Measurements from ENCODE around the gene ATP2A1. TPM values are rescaled to one million over a fixed set of nuclear protein-coding genes. Genes with fewer than 3 reads are reported as not detected.

ATP2A1 gene
- total and polyA plus RNA-seq, 4 donors = 0.77 to 6.1 (median 1.8) TPM

DNA sequence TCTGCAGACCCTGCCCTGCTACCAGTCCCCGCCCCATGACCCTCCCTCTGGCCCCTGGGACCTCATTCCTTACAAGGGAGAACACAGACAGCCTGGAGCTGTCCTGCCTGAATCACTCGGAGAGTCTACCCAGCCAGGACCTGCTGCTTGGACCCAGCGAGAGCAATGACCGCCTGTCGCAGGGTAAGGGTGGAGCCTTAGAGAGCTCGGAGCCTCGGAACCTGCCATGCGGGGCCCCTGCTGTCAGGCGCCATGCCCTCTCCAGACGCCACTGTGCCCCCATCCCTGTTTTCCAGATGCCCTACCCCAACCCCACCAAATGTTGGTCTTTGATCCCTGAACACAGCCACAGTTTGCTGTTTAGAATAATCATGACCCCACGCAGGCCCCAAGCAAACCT, 9.1 kb upstream of the ATP2A1 start:
- 98% methylated on average over 11 of the region's 11 CpGs for WGBS (ENCODE audit: insufficient coverage)
- H3K9me3 ChIP-seq (ENCODE audit: control insufficient read depth, insufficient read depth, low read length) = no peaks in the 10 kb centered on the region
- no peak overlapping the region for H3K27ac ChIP-seq (ENCODE audit: low read depth, low read length)
- no peak for DNase-seq (ENCODE audit: low read depth in 4 of 6, low spot score in 6 of 6)
- H3K36me3 ChIP-seq (ENCODE audit: control insufficient read depth, insufficient read depth, low read length) = peaks cover 87% of the 10 kb centered on the region
- no peaks in the 10 kb centered on the region for H3K27me3 ChIP-seq (ENCODE audit: control insufficient read depth, insufficient read depth, low read length)
- H3K4me3 ChIP-seq (ENCODE audit: low read depth, low read length) = no peak overlapping the region
- H3K4me1 ChIP-seq (ENCODE audit: control insufficient read depth, insufficient read depth, low read length) = peaks cover 24% of the 10 kb centered on the region

- no peaks in the 10 kb centered on the region for H3K27me3 ChIP-seq (ENCODE audit: control insufficient read depth, insufficient read depth, low read length)
- WGBS (ENCODE audit: insufficient coverage) = 84% methylated on average over 7 of the region's 15 CpGs
- peaks cover 92% of the 10 kb centered on the region for H3K36me3 ChIP-seq (ENCODE audit: control insufficient read depth, insufficient read depth, low read length)
- no peaks in the 10 kb centered on the region for H3K9me3 ChIP-seq (ENCODE audit: control insufficient read depth, insufficient read depth, low read length)
- H3K4me1 ChIP-seq (ENCODE audit: control insufficient read depth, insufficient read depth, low read length) = no peaks in the 10 kb centered on the region
- no peak overlapping the region for H3K27ac ChIP-seq (ENCODE audit: low read depth, low read length)
- H3K4me3 ChIP-seq (ENCODE audit: low read depth, low read length) = no peak overlapping the region
- no peak for DNase-seq (ENCODE audit: low read depth in 4 of 6, low spot score in 6 of 6)
Observed at GRCh38 chr16:28872952-28873351, 5.3 kb upstream of the ATP2A1 start.

GRCh38 chr16:28873543-28874201, 4.6 kb upstream of the ATP2A1 start:
- peaks cover 87% of the 10 kb centered on the region for H3K36me3 ChIP-seq (ENCODE audit: control insufficient read depth, insufficient read depth, low read length)
- H3K4me3 ChIP-seq (ENCODE audit: low read depth, low read length) = no peak overlapping the region
- DNase-seq (ENCODE audit: low read depth in 4 of 6, low spot score in 6 of 6) = no peak
- H3K9me3 ChIP-seq (ENCODE audit: control insufficient read depth, insufficient read depth, low read length) = no peaks in the 10 kb centered on the region
- H3K27ac ChIP-seq (ENCODE audit: low read depth, low read length) = no peak overlapping the region
- peaks cover 5% of the 10 kb centered on the region for H3K4me1 ChIP-seq (ENCODE audit: control insufficient read depth, insufficient read depth, low read length)
- 86% methylated on average over 11 of the region's 18 CpGs for WGBS (ENCODE audit: insufficient coverage)
- no peaks in the 10 kb centered on the region for H3K27me3 ChIP-seq (ENCODE audit: control insufficient read depth, insufficient read depth, low read length)

DNA sequence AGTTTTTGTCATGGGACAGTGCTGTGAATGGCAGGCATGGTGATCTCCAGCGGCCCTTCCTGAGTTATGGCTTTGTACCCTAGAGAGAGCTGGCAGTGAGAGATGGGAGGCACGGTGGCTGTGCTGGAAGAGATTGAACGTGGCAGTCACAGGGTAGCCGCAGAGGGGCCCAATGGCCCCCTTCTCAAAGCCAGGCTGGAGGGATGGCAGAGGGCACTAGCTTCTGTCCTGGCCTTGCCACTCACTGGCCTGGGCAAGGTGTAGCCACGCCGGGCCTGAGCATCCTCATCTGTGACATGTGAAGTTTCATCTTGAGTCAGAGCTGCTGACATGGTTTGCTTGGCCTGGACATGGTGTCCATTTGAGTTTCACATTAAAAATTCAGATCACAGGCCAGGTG, 3.9 kb upstream of the ATP2A1 start:
- Histone ChIP-seq H3K27ac (ENCODE audit: low read depth, low read length) (no peak overlapping the region), H3K27me3 (ENCODE audit: control insufficient read depth, insufficient read depth, low read length) (no peaks in the 10 kb centered on the region), H3K9me3 (ENCODE audit: control insufficient read depth, insufficient read depth, low read length) (no peaks in the 10 kb centered on the region), H3K4me1 (ENCODE audit: control insufficient read depth, insufficient read depth, low read length) (peaks cover 12% of the 10 kb centered on the region), H3K4me3 (ENCODE audit: low read depth, low read length) (no peak overlapping the region), H3K36me3 (ENCODE audit: control insufficient read depth, insufficient read depth, low read length) (peaks cover 80% of the 10 kb centered on the region)
- WGBS (ENCODE audit: insufficient coverage) = 98% methylated on average over 6 of the region's 6 CpGs
- no peak for DNase-seq (ENCODE audit: low read depth in 4 of 6, low spot score in 6 of 6)

DNA sequence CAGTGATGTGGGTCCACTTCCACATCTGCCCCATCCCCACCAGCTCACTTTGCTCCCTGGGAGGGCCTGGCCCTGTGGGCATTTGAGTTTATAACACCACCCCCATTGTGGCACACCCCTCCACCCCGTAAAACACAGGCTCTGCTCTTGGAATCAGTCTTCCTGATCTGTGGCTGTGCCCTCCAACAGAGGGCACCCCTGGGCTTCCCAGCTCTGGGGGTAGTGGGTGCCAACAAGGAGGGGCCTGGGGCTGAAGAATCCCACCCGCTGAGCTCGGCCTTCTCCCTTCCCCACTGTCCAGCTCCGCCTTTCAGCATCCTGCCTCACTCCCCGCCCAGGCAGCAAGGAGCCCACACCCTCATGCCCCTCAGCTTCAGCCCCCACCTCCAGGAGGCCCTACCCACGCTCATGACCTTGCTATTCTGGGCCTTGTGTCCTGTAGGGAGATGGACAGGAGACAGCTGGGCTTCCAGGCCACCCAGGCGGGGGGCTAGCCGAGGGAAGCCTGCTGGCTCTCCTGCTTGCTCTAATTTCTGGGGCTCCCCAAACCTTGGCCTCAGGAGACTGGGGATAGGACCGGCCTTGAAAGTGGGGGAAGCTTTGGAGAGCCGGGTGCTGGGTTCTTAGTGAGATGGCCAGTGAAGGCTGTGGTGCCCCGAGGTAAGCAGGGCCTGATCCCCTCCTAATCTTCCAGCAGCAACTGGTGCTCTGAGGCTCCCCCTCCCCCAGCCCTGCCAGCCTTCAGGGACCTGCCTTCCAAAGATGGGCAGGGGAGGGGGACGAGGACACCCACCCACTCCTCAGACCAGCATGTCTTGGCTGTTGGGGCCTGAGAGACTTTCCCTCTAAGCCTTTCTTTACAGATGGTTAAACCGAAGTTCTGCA, 2.9 kb upstream of the ATP2A1 start:
- H3K4me1 ChIP-seq (ENCODE audit: control insufficient read depth, insufficient read depth, low read length) = peaks cover 20% of the 10 kb centered on the region
- no peaks in the 10 kb centered on the region for H3K9me3 ChIP-seq (ENCODE audit: control insufficient read depth, insufficient read depth, low read length)
- WGBS (ENCODE audit: insufficient coverage) = 77% methylated on average over 8 of the region's 13 CpGs
- H3K4me3 ChIP-seq (ENCODE audit: low read depth, low read length) = no peak overlapping the region
- H3K36me3 ChIP-seq (ENCODE audit: control insufficient read depth, insufficient read depth, low read length) = peaks cover 70% of the 10 kb centered on the region
- no peak for DNase-seq (ENCODE audit: low read depth in 4 of 6, low spot score in 6 of 6)
- no peaks in the 10 kb centered on the region for H3K27me3 ChIP-seq (ENCODE audit: control insufficient read depth, insufficient read depth, low read length)
- H3K27ac ChIP-seq (ENCODE audit: low read depth, low read length) = no peak overlapping the region

DNA sequence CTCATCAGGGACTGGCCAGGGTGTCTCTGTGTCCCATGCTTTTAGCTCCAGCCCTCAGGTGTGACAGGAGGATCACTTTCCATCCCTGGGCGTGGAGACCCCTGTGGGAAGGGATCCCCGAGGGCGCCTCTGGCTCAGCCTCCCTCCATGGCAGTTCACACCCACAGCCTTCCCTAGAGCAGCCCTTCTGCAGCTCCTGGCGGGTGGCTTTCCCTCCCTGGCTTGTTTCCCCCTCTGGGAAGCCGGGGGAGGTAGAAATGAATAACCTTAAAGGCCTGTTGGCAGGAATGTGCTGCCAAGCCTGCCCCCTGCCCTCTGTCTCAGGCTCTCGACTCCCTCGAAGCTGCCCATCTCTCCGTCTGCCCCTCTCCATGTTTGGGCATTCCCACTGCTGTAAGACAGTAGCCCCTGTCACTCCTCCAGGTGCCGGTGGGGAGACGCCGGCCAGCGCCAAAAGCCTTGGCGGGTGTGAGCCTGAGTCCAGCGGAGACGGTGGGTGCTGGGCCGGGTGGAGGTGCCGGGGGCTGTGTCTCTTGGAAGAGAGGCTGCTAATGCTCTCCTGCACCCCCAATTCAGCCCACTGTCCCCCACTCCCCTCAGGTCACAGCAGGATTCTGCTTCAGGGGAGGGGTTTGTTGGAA, 2.1 kb upstream of the ATP2A1 start:
- Histone ChIP-seq H3K27ac (ENCODE audit: low read depth, low read length) (no peak overlapping the region), H3K36me3 (ENCODE audit: control insufficient read depth, insufficient read depth, low read length) (peaks cover 63% of the 10 kb centered on the region), H3K4me1 (ENCODE audit: control insufficient read depth, insufficient read depth, low read length) (peaks cover 24% of the 10 kb centered on the region), H3K9me3 (ENCODE audit: control insufficient read depth, insufficient read depth, low read length) (no peaks in the 10 kb centered on the region), H3K27me3 (ENCODE audit: control insufficient read depth, insufficient read depth, low read length) (no peaks in the 10 kb centered on the region), H3K4me3 (ENCODE audit: low read depth, low read length) (no peak overlapping the region)
- DNase-seq (ENCODE audit: low read depth in 4 of 6, low spot score in 6 of 6) = no peak
- 66% methylated on average over 10 of the region's 17 CpGs for WGBS (ENCODE audit: insufficient coverage)

DNA sequence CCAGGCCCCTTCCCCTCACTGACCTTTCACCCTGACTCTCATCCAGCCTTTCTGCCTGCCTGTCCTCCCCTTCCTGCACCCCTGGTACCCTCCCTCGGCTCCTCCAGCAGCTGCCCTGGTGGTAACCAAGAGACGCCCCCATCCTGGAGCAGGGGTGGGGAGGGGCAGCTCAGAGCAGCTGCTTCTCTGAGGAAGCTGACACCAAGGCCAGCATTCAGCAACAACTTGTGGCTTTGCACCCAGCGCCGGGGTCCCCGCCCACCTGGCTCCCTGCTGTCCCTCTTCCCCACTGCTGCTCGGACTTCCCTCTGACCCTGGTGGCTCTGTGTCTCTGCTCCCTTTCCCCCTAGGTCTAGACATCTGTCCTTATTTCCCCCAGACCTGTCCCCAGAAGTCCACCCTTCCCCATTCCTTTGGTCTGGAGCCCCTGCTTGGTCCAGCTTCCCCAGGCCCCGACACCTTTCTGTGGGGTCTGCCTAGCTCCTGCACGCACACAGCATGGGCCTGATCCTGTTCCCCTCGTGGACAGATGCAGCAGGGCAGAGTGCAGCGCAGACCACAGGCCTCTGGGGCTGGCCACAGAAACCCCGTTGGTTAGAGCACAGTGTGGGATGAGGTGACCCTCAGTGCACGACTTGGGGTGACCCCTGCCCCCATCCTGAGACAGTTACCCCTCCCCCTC, 1.2 kb upstream of the ATP2A1 start:
- H3K9me3 ChIP-seq (ENCODE audit: control insufficient read depth, insufficient read depth, low read length) = no peaks in the 10 kb centered on the region
- H3K27ac ChIP-seq (ENCODE audit: low read depth, low read length) = no peak overlapping the region
- no peak overlapping the region for H3K4me3 ChIP-seq (ENCODE audit: low read depth, low read length)
- peaks cover 24% of the 10 kb centered on the region for H3K4me1 ChIP-seq (ENCODE audit: control insufficient read depth, insufficient read depth, low read length)
- no peaks in the 10 kb centered on the region for H3K27me3 ChIP-seq (ENCODE audit: control insufficient read depth, insufficient read depth, low read length)
- WGBS (ENCODE audit: insufficient coverage) = 43% methylated on average over 9 of the region's 12 CpGs
- H3K36me3 ChIP-seq (ENCODE audit: control insufficient read depth, insufficient read depth, low read length) = peaks cover 53% of the 10 kb centered on the region
- DNase-seq (ENCODE audit: low read depth in 4 of 6, low spot score in 6 of 6) = no peak

DNA sequence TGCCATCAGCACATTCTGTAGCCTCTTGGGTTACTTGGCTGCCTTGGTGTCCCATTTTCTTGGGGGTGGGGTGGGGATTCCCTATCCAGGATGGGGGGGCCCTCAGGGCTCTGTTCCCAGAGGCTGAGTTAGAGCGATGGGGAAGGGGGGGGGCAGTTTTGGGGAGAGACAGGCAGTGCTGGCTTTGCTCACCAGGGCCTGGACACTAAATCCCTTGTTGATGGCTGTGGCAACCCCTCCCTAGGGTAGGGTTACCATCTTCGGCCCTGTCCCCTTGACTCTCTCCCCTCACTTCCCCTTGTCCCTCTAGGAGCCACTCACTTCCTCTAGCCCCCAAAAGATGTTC, 660 bp upstream of the ATP2A1 start:
- Histone ChIP-seq H3K27ac (ENCODE audit: low read depth, low read length) (no peak overlapping the region), H3K27me3 (ENCODE audit: control insufficient read depth, insufficient read depth, low read length) (peaks cover under 1% of the 10 kb centered on the region), H3K4me1 (ENCODE audit: control insufficient read depth, insufficient read depth, low read length) (peaks cover 28% of the 10 kb centered on the region), H3K36me3 (ENCODE audit: control insufficient read depth, insufficient read depth, low read length) (peaks cover 48% of the 10 kb centered on the region), H3K4me3 (ENCODE audit: low read depth, low read length) (no peak overlapping the region), H3K9me3 (ENCODE audit: control insufficient read depth, insufficient read depth, low read length) (no peaks in the 10 kb centered on the region)
- DNase-seq (ENCODE audit: low read depth in 4 of 6, low spot score in 6 of 6) = no peak
- 83% methylated on average over 1 of the region's 2 CpGs for WGBS (ENCODE audit: insufficient coverage)

GRCh38 chr16:28879261-28879840, 1.1 kb downstream of the ATP2A1 start:
- H3K4me1 ChIP-seq (ENCODE audit: control insufficient read depth, insufficient read depth, low read length) = peaks cover 39% of the 10 kb centered on the region
- H3K9me3 ChIP-seq (ENCODE audit: control insufficient read depth, insufficient read depth, low read length) = no peaks in the 10 kb centered on the region
- DNase-seq (ENCODE audit: low read depth in 4 of 6, low spot score in 6 of 6) = no peak
- WGBS (ENCODE audit: insufficient coverage) = 2% methylated on average over 18 of the region's 27 CpGs
- peak overlapping the region; percentile 76 for H3K4me3 ChIP-seq (ENCODE audit: low read depth, low read length)
- peaks cover 6% of the 10 kb centered on the region for H3K27me3 ChIP-seq (ENCODE audit: control insufficient read depth, insufficient read depth, low read length)
- peaks cover 31% of the 10 kb centered on the region for H3K36me3 ChIP-seq (ENCODE audit: control insufficient read depth, insufficient read depth, low read length)
- peak overlapping the region; percentile 25 for H3K27ac ChIP-seq (ENCODE audit: low read depth, low read length)
